ENCODE data around the gene PRKCA.

DNA sequence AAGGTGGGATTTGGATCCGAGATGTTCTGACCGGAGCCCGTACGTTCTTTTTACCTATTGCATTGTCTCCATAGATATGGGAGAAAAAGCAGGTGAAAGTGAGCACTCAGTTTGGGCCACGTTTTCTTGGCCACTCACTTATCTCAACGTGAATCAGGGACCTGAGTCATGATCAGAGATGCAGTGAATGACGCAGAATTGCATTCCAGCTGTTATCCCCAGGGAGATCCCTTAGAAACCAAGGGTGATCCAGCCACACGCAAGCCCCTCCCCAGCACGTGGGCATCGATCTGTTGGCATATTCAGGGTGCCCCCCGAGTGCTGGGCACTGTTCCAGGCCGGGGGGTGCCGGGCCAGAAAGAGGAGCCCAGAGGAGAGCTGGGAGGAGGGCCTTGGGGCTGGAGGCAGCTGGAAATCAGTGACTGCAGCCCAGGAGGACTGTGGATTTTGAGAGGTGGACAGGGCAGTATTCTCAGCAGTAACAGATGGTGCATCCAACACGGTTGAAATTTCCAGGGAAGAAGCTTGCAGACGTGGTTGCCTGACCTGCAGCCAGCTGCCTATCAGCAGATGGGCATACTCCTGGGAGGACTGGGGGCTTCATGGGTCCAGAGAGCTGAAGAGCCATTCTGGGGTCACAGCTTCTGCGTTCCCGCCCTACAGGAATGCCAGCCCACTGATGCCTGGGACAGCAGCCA is 445.3 kb downstream of the PRKCA start:
- TF ChIP-seq, protein P1, sequence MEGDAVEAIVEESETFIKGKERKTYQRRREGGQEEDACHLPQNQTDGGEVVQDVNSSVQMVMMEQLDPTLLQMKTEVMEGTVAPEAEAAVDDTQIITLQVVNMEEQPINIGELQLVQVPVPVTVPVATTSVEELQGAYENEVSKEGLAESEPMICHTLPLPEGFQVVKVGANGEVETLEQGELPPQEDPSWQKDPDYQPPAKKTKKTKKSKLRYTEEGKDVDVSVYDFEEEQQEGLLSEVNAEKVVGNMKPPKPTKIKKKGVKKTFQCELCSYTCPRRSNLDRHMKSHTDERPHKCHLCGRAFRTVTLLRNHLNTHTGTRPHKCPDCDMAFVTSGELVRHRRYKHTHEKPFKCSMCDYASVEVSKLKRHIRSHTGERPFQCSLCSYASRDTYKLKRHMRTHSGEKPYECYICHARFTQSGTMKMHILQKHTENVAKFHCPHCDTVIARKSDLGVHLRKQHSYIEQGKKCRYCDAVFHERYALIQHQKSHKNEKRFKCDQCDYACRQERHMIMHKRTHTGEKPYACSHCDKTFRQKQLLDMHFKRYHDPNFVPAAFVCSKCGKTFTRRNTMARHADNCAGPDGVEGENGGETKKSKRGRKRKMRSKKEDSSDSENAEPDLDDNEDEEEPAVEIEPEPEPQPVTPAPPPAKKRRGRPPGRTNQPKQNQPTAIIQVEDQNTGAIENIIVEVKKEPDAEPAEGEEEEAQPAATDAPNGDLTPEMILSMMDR (IDR thresholded peaks at IDR 0.05) = no peak
- no peak for TF ChIP-seq POLR2A (IDR thresholded peaks at IDR 0.05)
